ENCODE results near the gene OXSR1. TPM values are rescaled to one million over a fixed set of nuclear protein-coding genes. Genes with fewer than 3 reads are reported as not detected.

The OXSR1 gene
- total and polyA plus RNA-seq, 4 donors, result 4.3 to 24.7 (median 12.2) TPM

DNA sequence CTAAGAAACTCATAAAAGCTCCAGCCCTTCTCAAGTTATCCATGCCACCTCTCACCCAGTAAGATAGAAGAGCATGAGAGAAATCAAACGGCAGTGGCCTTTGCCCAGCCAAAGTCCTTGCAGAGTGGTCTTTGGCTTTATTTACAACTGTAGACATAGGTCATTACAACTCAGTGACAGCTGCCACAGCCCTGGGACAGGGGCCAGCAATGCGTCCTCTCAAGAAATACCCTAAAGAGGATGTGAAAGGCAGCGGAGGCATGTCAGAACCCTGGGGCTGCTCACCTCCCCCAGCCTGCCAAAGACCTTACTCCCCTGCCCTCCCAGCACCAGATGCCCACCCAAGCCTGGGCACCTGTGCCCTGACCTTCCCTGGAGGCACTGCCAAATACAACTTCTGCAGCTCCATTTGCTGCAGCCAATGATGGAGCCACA is 34.7 kb upstream of the OXSR1 start (continued):
- TF ChIP-seq CTCF (IDR thresholded peaks at IDR 0.05; ENCODE audit: low read depth, low read length, missing input control) (no peak), RAD21 (IDR thresholded peaks at IDR 0.05) (peak; percentile 13 to 19), MAX (IDR thresholded peaks at IDR 0.05) (peak; percentile 84), ZBTB33 (IDR thresholded peaks at IDR 0.05) (peak; percentile 83), YY1 (IDR thresholded peaks at IDR 0.05) (peak; percentile 78), RXRA (IDR thresholded peaks at IDR 0.05) (peak; percentile 94 to 99)

- peaks cover 16 to 44% (median 34%) of the 10 kb centered on the region in 4 donors for H3K36me3 ChIP-seq (ENCODE audit: control insufficient read depth in 4 of 4, insufficient read depth in 3 of 4, low read depth in 1 of 4, low read length in 3 of 4)
- no peak overlapping the region for H3K9ac ChIP-seq (ENCODE audit: low read depth in 1 of 2, low read length in 2 of 2)
- peak; percentile 69 for DNase-seq (ENCODE audit: low spot score)
- H3K27ac ChIP-seq (ENCODE audit: low read depth in 1 of 2, low read length in 2 of 2), result peak overlapping the region; percentile 77 to 84
- no peaks in the 10 kb centered on the region for H3K27me3 ChIP-seq (ENCODE audit: control insufficient read depth in 4 of 4, insufficient read depth in 4 of 4, low read length in 3 of 4)
- TF ChIP-seq CTCF (IDR thresholded peaks at IDR 0.05; ENCODE audit: low read depth, low read length, missing input control) (peak; percentile 17), RAD21 (IDR thresholded peaks at IDR 0.05) (peak; percentile 45 to 56), FOXA2 (IDR thresholded peaks at IDR 0.05) (no peak), TAF1 (conservative IDR thresholded peaks at IDR 0.05) (no peak), HNF4A (conservative IDR thresholded peaks at IDR 0.05) (no peak), EGR1 (IDR thresholded peaks at IDR 0.05; ENCODE audit: low read depth in 2 of 2) (no peak), FOXA1 (IDR thresholded peaks at IDR 0.05) (no peak), RXRA (IDR thresholded peaks at IDR 0.05) (no peak), GABPA (IDR thresholded peaks at IDR 0.05 in 1 of 2, conservative IDR thresholded peaks at IDR 0.05 in 1 of 2) (no peak), SP1 (IDR thresholded peaks at IDR 0.05) (no peak), HNF4G (IDR thresholded peaks at IDR 0.05) (no peak), NR2F2 (IDR thresholded peaks at IDR 0.05) (no peak)
- TF ChIP-seq, protein P1, sequence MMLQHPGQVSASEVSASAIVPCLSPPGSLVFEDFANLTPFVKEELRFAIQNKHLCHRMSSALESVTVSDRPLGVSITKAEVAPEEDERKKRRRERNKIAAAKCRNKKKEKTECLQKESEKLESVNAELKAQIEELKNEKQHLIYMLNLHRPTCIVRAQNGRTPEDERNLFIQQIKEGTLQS (IDR thresholded peaks at IDR 0.05), result no peak
- H3K4me3 ChIP-seq (ENCODE audit: low read depth in 1 of 3, low read length in 3 of 3), result no peak overlapping the region
- H3K9me3 ChIP-seq (ENCODE audit: control insufficient read depth in 4 of 4, low read length in 3 of 4), result no peaks in the 10 kb centered on the region
- peaks cover 23 to 86% (median 70%) of the 10 kb centered on the region in 4 donors for H3K4me1 ChIP-seq (ENCODE audit: control insufficient read depth in 4 of 4, insufficient read depth in 4 of 4, low read length in 3 of 4)
- 54% methylated on average over 6 of the region's 6 CpGs for WGBS
These were observed 33.5 kb upstream of the OXSR1 start for GRCh38 chr3:38131621-38132369.

Measured in liver (tissue), 9 donors.